ENCODE data around the gene PRPF40A.

PRPF40A gene

GRCh38 chr2:152718909-152719645 is 1.8 kb upstream of the PRPF40A start:
- peaks cover 49% of the 10 kb centered on the region for H4K20me1 ChIP-seq (ENCODE audit: insufficient read depth, low read length)
- H3K4me1 ChIP-seq (ENCODE audit: insufficient read depth, low read length) = peaks cover 68% of the 10 kb centered on the region
- TF ChIP-seq EZH2 (IDR thresholded peaks at IDR 0.05; ENCODE audit: borderline replicate concordance, low read depth, low read length, severe bottlenecking) = no peak
- TF ChIP-seq CTCF (IDR thresholded peaks at IDR 0.05; ENCODE audit: borderline replicate concordance, extremely low read depth, low read length, poor library complexity, severe bottlenecking) = no peak
- H3K27ac ChIP-seq (ENCODE audit: low read length) = peak overlapping the region; percentile 92
- peaks cover 56% of the 10 kb centered on the region for H3K36me3 ChIP-seq (ENCODE audit: insufficient read depth, low read length)
- H3K9me3 ChIP-seq (ENCODE audit: insufficient read depth, low read length, severe bottlenecking) = no peaks in the 10 kb centered on the region
- H3K27me3 ChIP-seq (ENCODE audit: insufficient read depth, low read length, poor library complexity) = no peaks in the 10 kb centered on the region
- peaks cover 89% of the 10 kb centered on the region for H3K79me2 ChIP-seq (ENCODE audit: insufficient read depth, low read length)
- H3K4me3 ChIP-seq (ENCODE audit: low read depth in 1 of 2, low read length in 2 of 2) = peak overlapping the region; percentile 86 to 92
- ATAC-seq (ENCODE audit: insufficient read depth, low read depth) (peak; percentile 9; the same call in 1 of the 3 replicates), DNase-seq (peak; percentile 62)
- peak overlapping the region; percentile 76 for H2AFZ ChIP-seq (ENCODE audit: low read depth, low read length)
- peak overlapping the region; percentile 91 for H3K9ac ChIP-seq (ENCODE audit: low read depth, low read length)
- H3K4me2 ChIP-seq (ENCODE audit: insufficient read depth, low read length) = peak overlapping the region; percentile 78

- Histone ChIP-seq H3K36me3 (ENCODE audit: insufficient read depth, low read length) (peaks cover 61% of the 10 kb centered on the region), H3K27me3 (ENCODE audit: insufficient read depth, low read length, poor library complexity) (no peaks in the 10 kb centered on the region), H2AFZ (ENCODE audit: low read depth, low read length) (peak within 1 kb of the TSS; percentile 76), H3K27ac (ENCODE audit: low read length) (peak within 1 kb of the TSS; percentile 92), H3K9ac (ENCODE audit: low read depth, low read length) (peak within 1 kb of the TSS; percentile 91), H3K4me2 (ENCODE audit: insufficient read depth, low read length) (peak within 1 kb of the TSS; percentile 78), H4K20me1 (ENCODE audit: insufficient read depth, low read length) (peaks cover 54% of the 10 kb centered on the region), H3K4me3 (ENCODE audit: low read depth in 1 of 2, low read length in 2 of 2) (peak within 1 kb of the TSS; percentile 86 to 92), H3K79me2 (ENCODE audit: insufficient read depth, low read length) (peaks cover 89% of the 10 kb centered on the region), H3K4me1 (ENCODE audit: insufficient read depth, low read length) (peaks cover 70% of the 10 kb centered on the region), H3K9me3 (ENCODE audit: insufficient read depth, low read length, severe bottlenecking) (no peaks in the 10 kb centered on the region)
- ATAC-seq (ENCODE audit: insufficient read depth, low read depth) = peak; percentile 71
- TF ChIP-seq EZH2 (IDR thresholded peaks at IDR 0.05; ENCODE audit: borderline replicate concordance, low read depth, low read length, severe bottlenecking) (no peak), CTCF (IDR thresholded peaks at IDR 0.05; ENCODE audit: borderline replicate concordance, extremely low read depth, low read length, poor library complexity, severe bottlenecking) (no peak)
- DNase-seq = peak; percentile 94
Measured at GRCh38 chr2:152718076-152718908, 1.0 kb upstream of the PRPF40A start, which contains the start of gene ARL6IP6. Gene ARL6IP6, plus strand, starts transcription at chr2:152718620. Its CDS starts 5 bp downstream, at chr2:152718625.

DNA sequence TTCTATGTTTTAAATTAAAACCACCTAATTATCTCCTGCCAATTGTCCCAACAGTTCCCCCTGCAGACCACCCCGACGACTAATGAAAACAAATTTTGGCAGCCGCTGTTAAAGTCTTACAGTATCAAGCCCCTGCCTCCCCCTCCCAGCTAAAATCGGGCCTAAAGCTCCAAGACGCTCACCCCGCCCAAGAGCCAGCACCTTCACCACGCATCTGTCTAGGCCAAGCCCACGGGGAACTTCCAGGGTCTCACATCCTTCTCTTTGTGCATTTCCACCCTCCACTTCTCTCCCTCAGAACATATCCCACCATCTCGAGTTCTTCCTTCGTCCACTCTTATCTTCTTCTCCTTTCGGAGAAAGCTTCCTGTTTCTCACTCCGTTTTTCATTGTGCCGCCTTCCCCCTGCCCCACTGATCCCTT is 445 bp downstream of the PRPF40A start:
- ATAC-seq (ENCODE audit: insufficient read depth, low read depth) (peak; percentile 4), DNase-seq (no peak)
- H4K20me1 ChIP-seq (ENCODE audit: insufficient read depth, low read length) = peaks cover 62% of the 10 kb centered on the region

More for the DNA sequence above, 445 bp downstream of the PRPF40A start:
- Histone ChIP-seq H3K36me3 (ENCODE audit: insufficient read depth, low read length) (peaks cover 62% of the 10 kb centered on the region), H3K4me2 (ENCODE audit: insufficient read depth, low read length) (peak overlapping the region; percentile 84), H3K9ac (ENCODE audit: low read depth, low read length) (peak overlapping the region; percentile 91), H3K4me1 (ENCODE audit: insufficient read depth, low read length) (peaks cover 62% of the 10 kb centered on the region), H3K79me2 (ENCODE audit: insufficient read depth, low read length) (peaks cover 89% of the 10 kb centered on the region), H3K4me3 (ENCODE audit: low read depth in 1 of 2, low read length in 2 of 2) (peak overlapping the region; percentile 86 to 92), H2AFZ (ENCODE audit: low read depth, low read length) (peak overlapping the region; percentile 96), H3K27me3 (ENCODE audit: insufficient read depth, low read length, poor library complexity) (no peaks in the 10 kb centered on the region), H3K9me3 (ENCODE audit: insufficient read depth, low read length, severe bottlenecking) (no peaks in the 10 kb centered on the region), H3K27ac (ENCODE audit: low read length) (peak overlapping the region; percentile 92)
- no peak for TF ChIP-seq EZH2 (IDR thresholded peaks at IDR 0.05; ENCODE audit: borderline replicate concordance, low read depth, low read length, severe bottlenecking)
- TF ChIP-seq CTCF (IDR thresholded peaks at IDR 0.05; ENCODE audit: borderline replicate concordance, extremely low read depth, low read length, poor library complexity, severe bottlenecking) = no peak
